ENCODE results near the gene NUDT16L1. TPM values are rescaled to one million over a fixed set of nuclear protein-coding genes. Genes with fewer than 3 reads are reported as not detected.

The NUDT16L1 gene
- total RNA-seq, 1 donor from 2014 or later: 21.1 TPM

DNA sequence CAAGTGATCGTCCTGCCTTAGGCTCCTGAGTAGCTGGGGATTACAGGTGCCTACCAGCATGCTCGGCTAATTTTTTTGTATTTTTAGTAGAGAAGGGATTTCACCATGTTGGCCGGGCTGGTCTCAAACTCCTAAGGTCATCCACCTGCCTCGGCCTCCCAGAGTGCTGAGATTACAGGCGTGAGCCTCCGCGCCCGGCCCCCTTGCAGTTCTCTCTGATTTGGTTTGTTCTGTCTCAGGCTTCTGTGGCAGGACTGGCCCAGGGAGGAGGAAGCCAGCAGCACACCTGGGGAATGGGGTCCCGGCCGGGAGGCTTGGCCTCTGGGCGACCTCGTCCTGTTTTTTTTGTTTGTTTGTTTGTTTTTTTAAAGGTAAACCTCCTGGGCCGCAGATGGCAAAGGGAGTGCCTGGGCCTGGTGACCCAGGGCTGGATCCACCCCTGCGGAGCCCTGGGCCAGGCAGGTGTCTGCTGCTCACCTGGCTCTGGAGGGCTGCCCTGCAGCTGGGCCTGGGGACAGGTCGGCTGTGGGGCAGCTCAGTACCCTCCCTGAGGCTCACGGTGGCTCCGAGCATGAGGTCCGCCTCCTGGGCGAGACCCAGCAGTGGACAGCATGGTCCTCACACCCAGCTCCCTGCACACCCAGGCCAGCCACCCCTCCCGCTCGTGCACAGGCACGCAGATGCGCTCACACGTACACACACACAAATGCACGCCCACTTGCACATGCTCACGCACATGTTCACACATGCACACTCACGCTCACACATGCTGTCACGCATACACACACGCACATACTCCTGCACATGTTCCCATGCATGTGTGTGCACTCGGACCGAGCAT, 3.3 kb upstream of the NUDT16L1 start:
- no peaks in the 10 kb centered on the region for H3K27me3 ChIP-seq (ENCODE audit: control insufficient read depth, insufficient read depth, low read length)
- FAIRE-seq (peak; percentile 50), DNase-seq (ENCODE audit: low read depth) (no peak)
- no peak overlapping the region for H3K4me3 ChIP-seq (ENCODE audit: low read depth, low read length)
- TF ChIP-seq, protein P1, sequence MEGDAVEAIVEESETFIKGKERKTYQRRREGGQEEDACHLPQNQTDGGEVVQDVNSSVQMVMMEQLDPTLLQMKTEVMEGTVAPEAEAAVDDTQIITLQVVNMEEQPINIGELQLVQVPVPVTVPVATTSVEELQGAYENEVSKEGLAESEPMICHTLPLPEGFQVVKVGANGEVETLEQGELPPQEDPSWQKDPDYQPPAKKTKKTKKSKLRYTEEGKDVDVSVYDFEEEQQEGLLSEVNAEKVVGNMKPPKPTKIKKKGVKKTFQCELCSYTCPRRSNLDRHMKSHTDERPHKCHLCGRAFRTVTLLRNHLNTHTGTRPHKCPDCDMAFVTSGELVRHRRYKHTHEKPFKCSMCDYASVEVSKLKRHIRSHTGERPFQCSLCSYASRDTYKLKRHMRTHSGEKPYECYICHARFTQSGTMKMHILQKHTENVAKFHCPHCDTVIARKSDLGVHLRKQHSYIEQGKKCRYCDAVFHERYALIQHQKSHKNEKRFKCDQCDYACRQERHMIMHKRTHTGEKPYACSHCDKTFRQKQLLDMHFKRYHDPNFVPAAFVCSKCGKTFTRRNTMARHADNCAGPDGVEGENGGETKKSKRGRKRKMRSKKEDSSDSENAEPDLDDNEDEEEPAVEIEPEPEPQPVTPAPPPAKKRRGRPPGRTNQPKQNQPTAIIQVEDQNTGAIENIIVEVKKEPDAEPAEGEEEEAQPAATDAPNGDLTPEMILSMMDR (IDR thresholded peaks at IDR 0.05; ENCODE audit: insufficient read depth, low read length, severe bottlenecking): no peak
- peaks cover 4% of the 10 kb centered on the region for H3K36me3 ChIP-seq (ENCODE audit: control insufficient read depth, insufficient read depth, low read length)

GRCh38 chr16:4690946-4691665, 2.3 kb upstream of the NUDT16L1 start:
- Histone ChIP-seq H3K27me3 (ENCODE audit: control insufficient read depth, insufficient read depth, low read length) (no peaks in the 10 kb centered on the region), H3K4me3 (ENCODE audit: low read depth, low read length) (no peak overlapping the region), H3K36me3 (ENCODE audit: control insufficient read depth, insufficient read depth, low read length) (peaks cover 9% of the 10 kb centered on the region)
- TF ChIP-seq, protein P1 (IDR thresholded peaks at IDR 0.05; ENCODE audit: insufficient read depth, low read length, severe bottlenecking): no peak
- DNase-seq (ENCODE audit: low read depth): no peak
- FAIRE-seq: no peak

GRCh38 chr16:4691666-4692412, 1.5 kb upstream of the NUDT16L1 start:
- TF ChIP-seq, protein P1 (IDR thresholded peaks at IDR 0.05; ENCODE audit: insufficient read depth, low read length, severe bottlenecking): no peak
- DNase-seq (ENCODE audit: low read depth) (no peak), FAIRE-seq (no peak)
- no peaks in the 10 kb centered on the region for H3K27me3 ChIP-seq (ENCODE audit: control insufficient read depth, insufficient read depth, low read length)
- H3K36me3 ChIP-seq (ENCODE audit: control insufficient read depth, insufficient read depth, low read length): peaks cover 9% of the 10 kb centered on the region
- H3K4me3 ChIP-seq (ENCODE audit: low read depth, low read length): no peak overlapping the region

DNA sequence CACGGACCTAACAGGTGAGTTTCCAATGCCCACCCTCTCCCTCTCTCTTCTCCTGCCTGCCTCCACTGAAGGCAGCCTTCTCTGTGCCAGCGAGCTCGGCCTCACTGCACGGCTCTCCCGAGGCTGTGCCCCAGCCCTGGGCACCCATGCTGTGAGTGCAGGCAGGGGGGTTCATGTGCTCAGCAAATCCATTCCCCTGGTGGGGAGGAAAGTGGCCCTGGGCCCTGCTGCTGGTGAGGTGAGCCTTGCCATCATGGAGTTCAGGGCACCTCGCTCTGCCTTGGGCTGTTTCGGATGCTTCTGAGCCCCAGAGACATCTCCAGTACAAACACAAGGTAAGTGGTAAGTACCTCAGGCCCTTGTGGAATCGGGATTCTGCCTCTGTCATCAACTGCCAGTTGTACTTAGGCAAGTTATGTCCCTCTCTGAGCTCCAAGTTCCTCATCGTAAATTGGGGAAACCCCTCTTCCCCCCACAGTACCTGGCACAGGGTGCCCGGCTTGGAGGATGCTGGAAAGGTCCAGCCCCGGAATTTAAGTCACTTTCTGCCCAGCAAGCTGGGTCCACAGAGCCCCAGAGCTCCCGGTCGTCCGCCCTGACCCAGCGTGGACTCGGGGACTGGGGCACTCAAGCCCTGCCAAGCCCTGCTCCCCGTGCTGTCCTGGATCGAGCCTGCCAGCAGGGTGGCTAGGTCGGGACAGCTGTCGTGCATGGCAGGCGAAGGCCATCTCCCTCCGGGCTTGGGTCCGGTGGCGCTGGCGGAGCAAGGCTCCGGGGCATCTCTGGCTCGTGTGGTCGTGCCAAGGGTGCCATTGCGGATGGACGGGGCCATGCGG, 684 bp upstream of the NUDT16L1 start:
- peak overlapping the region; percentile 44 for H3K4me3 ChIP-seq (ENCODE audit: low read depth, low read length)
- DNase-seq (ENCODE audit: low read depth) (no peak), FAIRE-seq (no peak)
- peaks cover 13% of the 10 kb centered on the region for H3K36me3 ChIP-seq (ENCODE audit: control insufficient read depth, insufficient read depth, low read length)
- no peaks in the 10 kb centered on the region for H3K27me3 ChIP-seq (ENCODE audit: control insufficient read depth, insufficient read depth, low read length)
- TF ChIP-seq, protein P1 (IDR thresholded peaks at IDR 0.05; ENCODE audit: insufficient read depth, low read length, severe bottlenecking): no peak

DNA sequence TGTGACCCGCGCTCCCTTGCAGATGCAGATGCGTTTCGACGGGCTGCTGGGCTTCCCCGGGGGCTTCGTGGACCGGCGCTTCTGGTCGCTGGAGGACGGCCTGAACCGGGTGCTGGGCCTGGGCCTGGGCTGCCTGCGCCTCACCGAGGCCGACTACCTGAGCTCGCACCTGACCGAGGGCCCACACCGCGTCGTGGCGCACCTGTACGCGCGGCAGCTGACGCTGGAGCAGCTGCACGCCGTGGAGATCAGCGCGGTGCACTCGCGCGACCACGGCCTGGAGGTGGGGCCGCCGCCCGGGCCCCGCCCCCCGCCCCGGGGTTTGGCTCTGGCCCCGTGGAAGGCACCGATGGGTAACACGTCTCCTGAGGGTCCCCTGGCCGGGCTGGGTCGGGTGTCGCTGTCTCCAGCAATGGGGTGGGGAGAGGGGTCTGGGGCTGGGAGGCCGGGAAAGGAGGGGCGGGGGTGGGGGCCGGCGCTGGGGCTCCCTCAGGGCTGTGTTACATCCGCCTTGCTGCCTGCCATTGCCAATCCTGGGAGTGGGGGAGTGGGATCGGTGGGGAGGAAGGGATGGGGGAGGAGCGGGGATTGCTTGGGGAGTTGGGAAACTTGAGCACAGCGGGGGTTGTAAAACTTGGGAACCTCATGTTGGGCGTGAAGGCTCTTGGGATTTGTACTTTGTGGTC, 737 bp downstream of the NUDT16L1 start:
- FAIRE-seq (no peak), DNase-seq (ENCODE audit: low read depth) (no peak)
- TF ChIP-seq, protein P1 (IDR thresholded peaks at IDR 0.05; ENCODE audit: insufficient read depth, low read length, severe bottlenecking): no peak
- Histone ChIP-seq H3K36me3 (ENCODE audit: control insufficient read depth, insufficient read depth, low read length) (peaks cover 20% of the 10 kb centered on the region), H3K27me3 (ENCODE audit: control insufficient read depth, insufficient read depth, low read length) (no peaks in the 10 kb centered on the region), H3K4me3 (ENCODE audit: low read depth, low read length) (peak overlapping the region; percentile 92)
